SH-SY5Y (cell line): ENCODE data around the gene AIFM2.

ENCODE experiments used
- GATA2 ChIP-seq: IDR thresholded peaks from 2 replicates; pipeline ENCODE4 v1.6.1; 2011; ENCODE audit warnings: mild to moderate bottlenecking, low read depth, low read length
- GATA3 ChIP-seq: IDR thresholded peaks from 2 replicates; pipeline ENCODE4 v1.6.1; 2011; ENCODE audit warnings: low read depth, mild to moderate bottlenecking, low read length, moderate library complexity

DNA sequence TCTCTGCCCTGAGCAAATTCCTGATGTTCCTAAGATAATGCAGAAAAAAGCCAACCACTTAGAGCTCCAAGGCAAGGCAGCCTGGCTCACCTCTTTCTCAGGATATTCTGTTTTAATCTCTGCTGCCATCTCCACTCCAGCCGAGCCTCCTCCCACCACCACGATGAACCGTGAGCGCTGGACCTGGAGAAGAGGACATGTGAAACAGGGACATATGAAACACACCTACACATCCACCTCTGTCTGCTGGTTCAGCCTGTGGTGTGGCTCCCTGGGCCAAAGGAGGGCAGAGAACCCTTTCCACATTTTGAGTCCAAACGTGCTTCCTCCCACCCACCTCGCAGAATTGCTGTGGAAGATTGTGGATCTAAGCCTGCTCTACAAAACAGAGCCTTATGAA lies 12.2 kb downstream of the AIFM2 start:
- no peak for TF ChIP-seq GATA3
- no peak for TF ChIP-seq GATA2
